SK-N-SH treated with all-trans-retinoic acid at 6 μM for 48 hours (cell line): ENCODE measurements around the gene LMAN2L.

Experiments used
- GLIS3 ChIP-seq: fragments of 250-450 bp; sonication (Bioruptor Pico); IDR thresholded peaks from 2 replicates; pipeline ENCODE4 v1.5.0; 2020; ENCODE audit warnings: mild to moderate bottlenecking, moderate library complexity
- ISL1 ChIP-seq: fragments of 250-450 bp; sonication (Bioruptor Pico); IDR thresholded peaks from 2 replicates; pipeline ENCODE4 v2.1.2; 2022; ENCODE audit warnings: mild to moderate bottlenecking, moderate library complexity
- TOX ChIP-seq: fragments of 250-450 bp; sonication (Bioruptor Pico); IDR thresholded peaks from 2 replicates; pipeline ENCODE4 v1.8.0; 2021; ENCODE audit warnings: mild to moderate bottlenecking, moderate library complexity, borderline replicate concordance
- ZFP3 ChIP-seq: fragments of 250-450 bp; sonication (Bioruptor Pico); IDR thresholded peaks from 2 replicates; pipeline ENCODE4 v1.5.0; 2020; ENCODE audit warnings: mild to moderate bottlenecking, moderate library complexity
- ZFP30 ChIP-seq: fragments of 450-650 bp; formaldehyde crosslinking; IDR thresholded peaks from 2 replicates; pipeline ENCODE4 v1.5.0; 2022; ENCODE audit warnings: mild to moderate bottlenecking, moderate library complexity
- TF ChIP-seq, protein P1 (sequence below): fragments of 250-450 bp; sonication (Bioruptor Pico); IDR thresholded peaks from 2 replicates; pipeline ENCODE4 v1.5.1; 2020; ENCODE audit warnings: low read depth, mild to moderate bottlenecking, moderate library complexity

DNA sequence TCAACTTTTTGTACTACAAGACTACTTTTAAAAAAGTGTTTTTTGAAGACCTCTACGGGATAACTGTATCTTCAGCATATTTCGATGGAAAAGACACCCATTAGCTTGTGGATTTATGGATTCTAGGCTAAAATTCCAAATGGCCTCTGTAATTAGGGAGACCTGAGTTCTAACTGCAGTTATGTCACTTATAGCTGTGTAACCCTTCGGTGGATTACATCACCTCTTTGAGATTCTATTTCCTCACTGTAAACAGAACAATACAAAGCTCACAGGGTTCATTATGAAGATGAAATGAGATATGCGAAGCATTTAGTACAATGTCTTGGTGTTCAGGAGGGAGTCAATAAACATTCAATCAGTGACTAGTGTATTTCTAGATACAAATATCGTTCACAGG, 24.2 kb downstream of the LMAN2L start:
- no peak for TF ChIP-seq ZFP3 (CRISPR knock-in tag)
- TF ChIP-seq, protein P1, sequence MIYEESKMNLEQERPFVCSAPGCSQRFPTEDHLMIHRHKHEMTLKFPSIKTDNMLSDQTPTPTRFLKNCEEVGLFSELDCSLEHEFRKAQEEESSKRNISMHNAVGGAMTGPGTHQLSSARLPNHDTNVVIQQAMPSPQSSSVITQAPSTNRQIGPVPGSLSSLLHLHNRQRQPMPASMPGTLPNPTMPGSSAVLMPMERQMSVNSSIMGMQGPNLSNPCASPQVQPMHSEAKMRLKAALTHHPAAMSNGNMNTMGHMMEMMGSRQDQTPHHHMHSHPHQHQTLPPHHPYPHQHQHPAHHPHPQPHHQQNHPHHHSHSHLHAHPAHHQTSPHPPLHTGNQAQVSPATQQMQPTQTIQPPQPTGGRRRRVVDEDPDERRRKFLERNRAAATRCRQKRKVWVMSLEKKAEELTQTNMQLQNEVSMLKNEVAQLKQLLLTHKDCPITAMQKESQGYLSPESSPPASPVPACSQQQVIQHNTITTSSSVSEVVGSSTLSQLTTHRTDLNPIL (CRISPR knock-in tag), result no peak
- TF ChIP-seq ISL1 (CRISPR knock-in tag), result no peak
- no peak for TF ChIP-seq GLIS3 (CRISPR knock-in tag)
- no peak for TF ChIP-seq TOX
- no peak for TF ChIP-seq ZFP30
